BE2C (cell line): ENCODE measurements around the gene TBC1D4.

Experiments
- DNase-seq: peaks from one replicate; pipeline ENCODE4 v3.0.0-alpha.2; 2020
- H3K27me3 ChIP-seq: fragments of 250-450 bp; sonication (Bioruptor Pico); 2 replicates; pipeline ENCODE4 v1.5.1; 2020; ENCODE audit warnings: mild to moderate bottlenecking
- H3K36me3 ChIP-seq: fragments of 250-450 bp; sonication (Bioruptor Pico); 2 replicates; pipeline ENCODE4 v1.5.1; 2020; ENCODE audit warnings: mild to moderate bottlenecking
- H3K4me1 ChIP-seq: fragments of 250-450 bp; sonication (Bioruptor Pico); 2 replicates; pipeline ENCODE4 v1.5.1; 2020
- H3K4me3 ChIP-seq: 2 replicates; pipeline ENCODE4 v1.5.1; 2011; ENCODE audit warnings: low read depth, low read length
- H3K9me3 ChIP-seq: fragments of 250-450 bp; sonication (Bioruptor Pico); 2 replicates; pipeline ENCODE4 v1.5.1; 2020
- TF ChIP-seq, protein P1 (sequence below): IDR thresholded peaks from 2 replicates; pipeline ENCODE4 v1.5.1; 2012; ENCODE audit warnings: mild to moderate bottlenecking, low read depth, low read length

TBC1D4 gene

DNA sequence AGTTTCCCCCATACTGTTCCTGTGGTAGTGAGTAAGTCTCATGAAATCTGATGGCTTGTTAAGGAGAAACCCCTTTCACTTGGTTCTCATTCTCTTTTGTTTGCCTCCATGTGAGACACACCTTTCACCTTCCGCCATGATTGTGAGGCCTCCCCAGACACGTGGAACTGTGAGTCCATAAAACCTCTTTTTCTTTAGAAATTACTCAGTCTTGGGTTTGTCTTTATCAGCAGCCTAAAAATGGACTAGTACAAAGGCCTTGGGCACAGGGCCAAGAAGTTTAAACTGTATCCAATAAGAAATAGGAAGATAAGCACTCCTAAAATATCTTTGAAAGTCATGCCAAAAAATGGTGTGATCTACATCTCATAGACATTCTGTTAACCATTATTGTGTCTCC lies 176.9 kb downstream of the TBC1D4 start:
- Histone ChIP-seq H3K4me3 (no peak overlapping the region), H3K9me3 (no peaks in the 10 kb centered on the region), H3K4me1 (peaks cover 4% of the 10 kb centered on the region; the same call in 1 of the 2 replicates), H3K36me3 (peaks cover 12% of the 10 kb centered on the region), H3K27me3 (no peaks in the 10 kb centered on the region)
- TF ChIP-seq, protein P1, sequence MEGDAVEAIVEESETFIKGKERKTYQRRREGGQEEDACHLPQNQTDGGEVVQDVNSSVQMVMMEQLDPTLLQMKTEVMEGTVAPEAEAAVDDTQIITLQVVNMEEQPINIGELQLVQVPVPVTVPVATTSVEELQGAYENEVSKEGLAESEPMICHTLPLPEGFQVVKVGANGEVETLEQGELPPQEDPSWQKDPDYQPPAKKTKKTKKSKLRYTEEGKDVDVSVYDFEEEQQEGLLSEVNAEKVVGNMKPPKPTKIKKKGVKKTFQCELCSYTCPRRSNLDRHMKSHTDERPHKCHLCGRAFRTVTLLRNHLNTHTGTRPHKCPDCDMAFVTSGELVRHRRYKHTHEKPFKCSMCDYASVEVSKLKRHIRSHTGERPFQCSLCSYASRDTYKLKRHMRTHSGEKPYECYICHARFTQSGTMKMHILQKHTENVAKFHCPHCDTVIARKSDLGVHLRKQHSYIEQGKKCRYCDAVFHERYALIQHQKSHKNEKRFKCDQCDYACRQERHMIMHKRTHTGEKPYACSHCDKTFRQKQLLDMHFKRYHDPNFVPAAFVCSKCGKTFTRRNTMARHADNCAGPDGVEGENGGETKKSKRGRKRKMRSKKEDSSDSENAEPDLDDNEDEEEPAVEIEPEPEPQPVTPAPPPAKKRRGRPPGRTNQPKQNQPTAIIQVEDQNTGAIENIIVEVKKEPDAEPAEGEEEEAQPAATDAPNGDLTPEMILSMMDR = no peak
- DNase-seq = no peak

DNA sequence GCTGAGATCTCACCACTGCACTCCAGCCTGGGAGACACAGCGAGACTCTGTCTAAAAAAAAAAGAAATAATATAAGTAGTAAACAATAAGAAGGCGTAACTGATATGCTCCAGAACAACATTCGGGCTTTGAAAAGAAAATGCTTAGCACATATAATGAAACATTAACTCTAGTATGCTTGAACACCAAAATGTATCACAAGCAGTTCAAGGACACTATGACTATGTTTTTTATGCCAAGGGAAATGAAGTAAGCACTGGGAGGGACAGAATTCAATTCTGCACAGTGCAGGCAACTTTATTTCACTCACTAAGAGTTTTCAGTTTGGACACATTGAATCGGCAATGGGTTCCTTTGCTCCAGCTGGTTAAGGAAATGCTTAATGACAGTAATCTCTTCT lies 178.7 kb downstream of the TBC1D4 start:
- no peaks in the 10 kb centered on the region for H3K9me3 ChIP-seq
- peaks cover 4% of the 10 kb centered on the region; the same call in 1 of the 2 replicates for H3K4me1 ChIP-seq
- TF ChIP-seq, protein P1 = no peak
- no peaks in the 10 kb centered on the region for H3K27me3 ChIP-seq
- H3K36me3 ChIP-seq = peaks cover 13% of the 10 kb centered on the region
- no peak overlapping the region for H3K4me3 ChIP-seq
- DNase-seq = no peak

DNA sequence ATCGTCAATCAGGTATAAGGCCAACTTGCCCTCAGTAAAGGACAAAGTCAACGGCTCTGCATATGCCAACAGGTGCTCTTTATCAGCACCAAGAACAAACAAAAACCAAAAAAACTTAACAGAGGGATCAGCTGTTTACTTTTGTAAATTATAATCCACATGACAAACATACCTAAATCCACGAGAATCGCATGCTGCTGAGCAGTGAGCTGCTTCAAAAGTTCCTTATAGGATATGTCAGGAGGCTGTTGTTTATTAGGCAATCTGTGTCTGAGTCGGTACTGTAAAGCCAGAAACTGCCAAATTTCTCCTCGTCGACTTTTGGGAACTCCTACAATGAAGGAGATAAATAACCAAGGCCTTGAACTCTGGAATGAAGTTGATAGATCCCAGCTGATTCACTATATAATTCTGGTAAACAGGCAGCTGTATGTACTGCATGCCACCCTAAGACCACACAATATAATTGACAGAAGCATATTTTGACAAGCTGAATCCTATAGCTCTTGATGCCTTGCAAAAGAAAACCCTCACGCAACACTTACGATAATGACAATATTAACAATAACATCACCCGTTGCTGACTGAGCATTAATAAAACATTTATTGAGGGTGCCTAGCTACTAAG lies 179.8 kb downstream of the TBC1D4 start:
- Histone ChIP-seq H3K4me1 (peaks cover 4% of the 10 kb centered on the region; the same call in 1 of the 2 replicates), H3K9me3 (no peaks in the 10 kb centered on the region), H3K27me3 (no peaks in the 10 kb centered on the region), H3K4me3 (no peak overlapping the region), H3K36me3 (peaks cover 11% of the 10 kb centered on the region)
- TF ChIP-seq, protein P1 = no peak
- no peak for DNase-seq

DNA sequence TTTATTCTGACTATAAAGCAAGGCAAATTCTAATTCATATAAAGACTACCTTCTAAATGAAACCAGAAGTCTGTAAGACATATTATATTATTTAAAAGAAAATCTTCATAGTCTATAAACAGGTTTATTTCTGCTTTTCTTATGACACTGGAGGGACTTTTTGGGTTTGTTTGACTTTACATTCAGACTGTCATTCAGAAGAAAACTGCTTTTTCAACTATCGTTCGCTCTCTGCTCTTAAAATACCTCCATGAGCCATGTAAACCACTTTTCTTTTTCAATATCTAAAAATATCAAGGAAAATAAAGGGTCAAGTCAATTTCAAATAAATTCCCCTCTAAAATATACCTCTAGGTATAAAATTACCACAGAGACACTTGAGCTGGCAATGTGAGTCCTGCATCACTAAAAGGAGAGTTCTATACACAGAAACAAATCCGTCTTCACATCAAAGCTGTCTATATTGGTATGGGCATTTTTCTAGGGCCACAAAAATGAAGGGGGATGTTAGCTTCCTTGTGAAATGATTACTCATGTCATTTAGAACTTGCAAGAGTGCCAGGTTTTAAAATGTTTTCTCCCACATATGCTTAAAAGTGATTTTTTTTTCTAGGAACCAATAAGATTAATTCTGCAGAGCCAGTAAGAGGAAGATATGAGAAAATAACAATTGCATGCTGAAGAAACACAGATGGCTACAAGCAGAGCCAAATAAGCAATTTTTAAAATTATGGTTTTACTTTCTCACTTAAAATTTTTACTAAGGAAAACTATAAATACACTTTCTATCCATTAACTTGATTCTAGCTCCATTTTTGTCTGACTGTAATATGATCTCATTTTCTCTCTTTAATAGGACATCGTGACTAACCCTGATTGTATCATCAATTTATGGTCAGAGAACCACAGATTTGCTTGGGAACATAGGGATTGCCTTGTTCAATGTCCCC lies 181.8 kb downstream of the TBC1D4 start:
- TF ChIP-seq, protein P1 = no peak
- Histone ChIP-seq H3K4me3 (no peak overlapping the region), H3K36me3 (peaks cover 11% of the 10 kb centered on the region), H3K4me1 (peaks cover 4% of the 10 kb centered on the region; the same call in 1 of the 2 replicates), H3K27me3 (no peaks in the 10 kb centered on the region), H3K9me3 (no peaks in the 10 kb centered on the region)
- no peak for DNase-seq

DNA sequence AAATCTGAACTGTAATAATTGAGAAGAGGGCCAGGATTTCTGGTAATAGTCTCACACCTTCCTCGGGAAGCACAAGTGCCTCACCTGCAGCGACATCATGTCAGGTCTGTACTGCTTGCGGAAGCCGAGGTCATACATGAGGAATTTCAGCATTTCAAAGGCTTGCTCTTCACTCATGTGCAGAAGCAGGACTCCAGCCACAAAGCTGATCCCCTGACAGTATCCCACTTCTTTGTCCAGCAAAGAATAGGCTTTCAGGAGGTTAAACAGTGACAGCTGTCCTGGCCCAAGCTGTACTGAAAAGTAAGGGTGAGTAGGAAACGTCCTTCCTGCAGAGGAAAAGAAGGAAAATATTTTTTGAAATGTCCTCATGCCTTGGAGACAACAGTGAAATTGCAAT lies 182.7 kb downstream of the TBC1D4 start:
- H3K4me3 ChIP-seq = no peak overlapping the region
- no peaks in the 10 kb centered on the region for H3K27me3 ChIP-seq
- no peak for DNase-seq
- TF ChIP-seq, protein P1 = no peak
- H3K4me1 ChIP-seq = peaks cover 4% of the 10 kb centered on the region; the same call in 1 of the 2 replicates
- H3K36me3 ChIP-seq = peaks cover 16% of the 10 kb centered on the region
- no peaks in the 10 kb centered on the region for H3K9me3 ChIP-seq

DNA sequence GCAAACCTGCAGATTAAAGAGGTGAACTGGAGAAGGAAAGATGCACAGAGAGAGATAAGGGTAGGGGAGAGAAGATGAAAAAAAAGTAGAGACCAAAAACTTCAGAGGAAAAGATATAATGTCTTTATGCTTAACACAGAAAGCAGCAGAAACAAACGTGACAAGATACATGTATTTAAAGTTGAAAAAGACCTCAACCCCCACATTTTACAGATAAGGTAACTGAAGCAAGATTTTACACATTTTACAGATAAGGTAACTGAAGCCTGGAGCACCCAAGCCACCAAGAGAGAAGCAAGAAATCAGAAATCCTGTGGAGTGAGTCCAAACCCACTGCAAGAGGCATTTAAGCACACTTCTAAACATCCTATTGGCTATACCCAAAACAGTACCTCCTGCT lies 185.3 kb downstream of the TBC1D4 start:
- Histone ChIP-seq H3K4me1 (peaks cover 4% of the 10 kb centered on the region; the same call in 1 of the 2 replicates), H3K4me3 (no peak overlapping the region), H3K36me3 (peaks cover 16% of the 10 kb centered on the region), H3K9me3 (no peaks in the 10 kb centered on the region), H3K27me3 (no peaks in the 10 kb centered on the region)
- TF ChIP-seq, protein P1 = no peak
- no peak for DNase-seq
